Panc1 (cell line): ENCODE results near the gene LCE6A. TPM values are rescaled to one million over a fixed set of nuclear protein-coding genes. Genes with fewer than 3 reads are reported as not detected.

Experiments
- ATAC-seq: fragments of 200-7000 bp; cut with Tn5 transposase; 2 replicates; pipeline ENCODE4 v1.9.1; 2020; ENCODE audit warnings: mild to moderate bottlenecking, moderate library complexity
- BruUV-seq: library from RNA; stranded (reverse); fragments of 400-500 nt; replicated peaks from 2 replicates; lab custom pipeline; 2021; lab: Mats Ljungman, UMichigan
- CTCF ChIA-PET: fragments of 300-600 bp; sonication (Branson Sonifier 250); formaldehyde crosslinking; loops from one replicate; lab custom pipeline; 2022; ENCODE audit warnings: antibody characterized with exemption; lab: Charles Lee
- POLR2A ChIA-PET: fragments of 300-600 bp; sonication (Branson Sonifier 250); formaldehyde crosslinking; loops from one replicate; lab custom pipeline; 2022; ENCODE audit warnings: antibody characterized with exemption; lab: Charles Lee
- DNase-seq: peaks from one replicate; pipeline ENCODE4 v3.0.0-alpha.2; 2010; ENCODE audit warnings: low read depth, low spot score
- H3K27ac ChIP-seq: 2 replicates; pipeline ENCODE4 v1.5.1; 2011; ENCODE audit warnings: mild to moderate bottlenecking, low read length, inconsistent platforms
- H3K27me3 ChIP-seq: fragments of 200-500 bp; sonication (Bioruptor generic); 2 replicates; pipeline ENCODE4 v1.6.0; 2014; ENCODE audit warnings: low read length, inconsistent platforms; ENCODE audit not compliant: control insufficient read depth, insufficient read depth
- H3K36me3 ChIP-seq: fragments of 200-500 bp; sonication (Bioruptor generic); 2 replicates; pipeline ENCODE4 v1.5.1; 2014; ENCODE audit warnings: inconsistent platforms, mild to moderate bottlenecking, low read length, moderate library complexity; ENCODE audit not compliant: control insufficient read depth, insufficient read depth
- H3K4me1 ChIP-seq: 2 replicates; pipeline ENCODE4 v1.5.1; 2011; ENCODE audit warnings: inconsistent platforms, mild to moderate bottlenecking, low read length, moderate library complexity; ENCODE audit not compliant: control insufficient read depth, insufficient read depth
- H3K4me3 ChIP-seq, 2 experiments: 2 replicates each; pipeline ENCODE4 v1.5.1; 2011 to 2012; ENCODE audit warnings: low read depth in 2 of 2, low read length in 2 of 2, mild to moderate bottlenecking in 2 of 2, inconsistent platforms in 1 of 2, moderate library complexity in 1 of 2
- H3K9me3 ChIP-seq: fragments of 200-500 bp; sonication (Bioruptor generic); 2 replicates; pipeline ENCODE4 v1.5.1; 2014; ENCODE audit warnings: low read depth, mild to moderate bottlenecking, inconsistent platforms, low read length, moderate library complexity; ENCODE audit not compliant: control insufficient read depth, insufficient read depth
- CTCF ChIP-seq: fragments of 450-650 bp; IDR thresholded peaks from 2 replicates; pipeline ENCODE4 v1.5.1; 2017; ENCODE audit warnings: mild to moderate bottlenecking
- POLR2AphosphoS5 ChIP-seq: IDR thresholded peaks from 2 replicates; pipeline ENCODE4 v1.6.1; 2012; ENCODE audit warnings: mild to moderate bottlenecking, low read depth, low read length, moderate library complexity
- REST ChIP-seq, 2 experiments: IDR thresholded peaks; 2 replicates each; pipeline ENCODE4 v1.6.1; 2011 to 2012; ENCODE audit warnings: low read depth in 2 of 2, control low read depth in 1 of 2, low read length in 1 of 2, mild to moderate bottlenecking in 1 of 2, moderate library complexity in 1 of 2; ENCODE audit not compliant: insufficient read depth in 1 of 2
- SIN3A ChIP-seq: IDR thresholded peaks from 2 replicates; pipeline ENCODE4 v1.6.1; 2012; ENCODE audit warnings: low read depth, mild to moderate bottlenecking, low read length, moderate library complexity, borderline replicate concordance; ENCODE audit not compliant: insufficient read depth
- TCF7L2 ChIP-seq: IDR thresholded peaks from 2 replicates; pipeline ENCODE4 v1.6.1; 2011; ENCODE audit warnings: mild to moderate bottlenecking, low read depth, low read length, inconsistent platforms
- in situ Hi-C: cut with HindIII; loops from 2 replicates; pipeline ENCODE4 v1.10.0; 2016; ENCODE audit warnings: low sequenced_read_pairs, low pct_unique_long_range_greater_than_20kb
- intact Hi-C: fragments of 100-400 bp; cut with micrococcal nuclease; formaldehyde crosslinking; loops from one replicate; pipeline ENCODE4 v1.10.0; 2022; ENCODE audit not compliant: unreplicated experiment
- total RNA-seq: library from RNA; stranded (reverse); gene quantifications from one replicate; pipeline ENCODE4 v1.2.1, GENCODE V29; 2021; ENCODE audit not compliant: unreplicated experiment

The LCE6A gene
- total RNA-seq, 1 experiment from 2014 or later = not detected

- BruUV-seq = no TSS peak
- in situ Hi-C loops = no loop called here
Observed at GRCh38 chr1:152888126-152888525, 45.5 kb downstream of the LCE6A start.

More at GRCh38 chr1:152888126-152888525, 45.5 kb downstream of the LCE6A start:
- CTCF ChIA-PET = no interaction called here
- Histone ChIP-seq H3K9me3 (no peaks in the 10 kb centered on the region), H3K4me3 (no peak overlapping the region), H3K4me1 (no peaks in the 10 kb centered on the region), H3K36me3 (no peaks in the 10 kb centered on the region), H3K27ac (no peak overlapping the region), H3K27me3 (no peaks in the 10 kb centered on the region; the same call in none of the 2 replicates)
- no peak for DNase-seq
- POLR2A ChIA-PET = no interaction called here
- intact Hi-C loops = no loop called here
- no peak for ATAC-seq
- TF ChIP-seq REST (IDR thresholded peaks at IDR 0.05; ENCODE audit: insufficient read depth in 1 of 2, low read depth in 2 of 2, low read length in 1 of 2) = no peak
- no peak for TF ChIP-seq TCF7L2
- no peak for TF ChIP-seq SIN3A
- TF ChIP-seq CTCF = no peak
- TF ChIP-seq POLR2AphosphoS5 = no peak

Other genes starting within 250 kb of the LCE6A start
- gene LCE3C, start 242.6 kb upstream of the LCE6A start, total RNA-seq = not detected
- not detected for gene LCE3B, start 229.0 kb upstream of the LCE6A start, total RNA-seq
- not detected for gene LCE3A, start 219.8 kb upstream of the LCE6A start, total RNA-seq
- not detected for gene LCE2D, start 179.5 kb upstream of the LCE6A start, total RNA-seq
- gene LCE2C, start 167.6 kb upstream of the LCE6A start, total RNA-seq = not detected
- gene LCE2B, start 156.7 kb upstream of the LCE6A start, total RNA-seq = not detected
- gene LCE2A, start 144.5 kb upstream of the LCE6A start, total RNA-seq = not detected
- gene LCE4A, start 134.7 kb upstream of the LCE6A start, total RNA-seq = not detected
- gene KPRP, start 84.8 kb upstream of the LCE6A start, total RNA-seq = not detected
- gene LCE1F, start 67.7 kb upstream of the LCE6A start, total RNA-seq = not detected
- gene LCE1E, start 56.6 kb upstream of the LCE6A start, total RNA-seq = not detected
- gene LCE1D, start 46.1 kb upstream of the LCE6A start, total RNA-seq = not detected
- gene LCE1C, start 36.2 kb upstream of the LCE6A start, total RNA-seq = not detected
- not detected for gene LCE1B, start 30.9 kb upstream of the LCE6A start, total RNA-seq
- gene LCE1A, start 15.4 kb upstream of the LCE6A start, total RNA-seq = not detected
- gene LCE7A, start 17.1 kb downstream of the LCE6A start, total RNA-seq = not detected
- not detected for gene SMCP, start 35.5 kb downstream of the LCE6A start, total RNA-seq
- not detected for gene IVL, start 65.7 kb downstream of the LCE6A start, total RNA-seq
- gene SPRR5, start 104.3 kb downstream of the LCE6A start, total RNA-seq = not detected
- not detected for gene SPRR4, start 127.8 kb downstream of the LCE6A start, total RNA-seq
- gene SPRR1A, start 141.2 kb downstream of the LCE6A start, total RNA-seq = not detected
- gene SPRR3, start 158.9 kb downstream of the LCE6A start, total RNA-seq = not detected
- not detected for gene SPRR1B, start 188.3 kb downstream of the LCE6A start, total RNA-seq
- not detected for gene SPRR2D, start 198.3 kb downstream of the LCE6A start, total RNA-seq
- not detected for gene SPRR2A, start 214.7 kb downstream of the LCE6A start, total RNA-seq
- not detected for gene SPRR2B, start 228.8 kb downstream of the LCE6A start, total RNA-seq